ENCODE data around the gene NANOGP8. TPM values are rescaled to one million over a fixed set of nuclear protein-coding genes. Genes with fewer than 3 reads are reported as not detected.
"Not testable (repeated sequence)": the region's sequence is repeated elsewhere in the genome, so short reads cannot be mapped to it uniquely, and the experiment has no call there.

Gene NANOGP8
- total RNA-seq, 2 donors from 2014 or later, result not detected

DNA sequence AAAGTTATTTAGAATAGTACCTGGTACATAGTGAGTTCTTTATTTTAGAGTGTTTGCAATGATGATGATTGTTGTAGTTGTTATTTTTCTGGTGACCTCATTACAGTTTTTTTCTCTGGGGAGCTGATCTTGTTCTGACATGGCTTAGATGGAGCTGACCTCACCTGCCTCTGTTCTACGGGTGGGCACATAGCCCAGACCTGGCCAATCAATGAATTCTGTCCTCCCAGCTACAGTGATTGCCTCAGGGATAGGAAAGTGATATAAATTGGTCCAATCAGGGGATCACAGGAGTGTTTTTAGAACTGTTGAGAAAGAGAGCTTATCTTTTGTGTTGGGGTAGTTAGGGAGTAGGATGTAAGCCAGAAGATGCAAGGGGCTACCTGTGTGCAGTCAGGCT, 3.2 kb upstream of the NANOGP8 start:
- Mint-ChIP-seq H3K27ac (no peak overlapping the region), H3K27me3 (ENCODE audit: low read depth) (no peaks in the 10 kb centered on the region)

GRCh38 chr15:35087759-35088158, 2.7 kb upstream of the NANOGP8 start:
- DNase-seq (no peak), ATAC-seq (replicated peaks in 1 of 2) (no peak)
- Mint-ChIP-seq H3K36me3 (ENCODE audit: insufficient read depth in 2 of 2) (no peaks in the 10 kb centered on the region), H3K27ac (no peak overlapping the region), H3K9me3 (peaks cover 0 to 1% of the 10 kb centered on the region in 2 donors), H3K4me1 (ENCODE audit: low read depth) (no peaks in the 10 kb centered on the region), H3K27me3 (ENCODE audit: low read depth) (no peaks in the 10 kb centered on the region), H3K4me3 (no peak overlapping the region)

More for the DNA sequence above, 3.2 kb upstream of the NANOGP8 start:
- no peak for ATAC-seq (replicated peaks in 1 of 2)
- no peak overlapping the region for H3K4me3 Mint-ChIP-seq
- peaks cover 0 to 1% of the 10 kb centered on the region in 2 donors for H3K9me3 Mint-ChIP-seq
- H3K4me1 Mint-ChIP-seq (ENCODE audit: low read depth), result no peaks in the 10 kb centered on the region
- H3K36me3 Mint-ChIP-seq (ENCODE audit: insufficient read depth in 2 of 2), result no peaks in the 10 kb centered on the region
- DNase-seq, result no peak

- H3K27ac Mint-ChIP-seq; H3K27me3 Mint-ChIP-seq (ENCODE audit: low read depth); ATAC-seq (replicated peaks in 1 of 2); H3K9me3 Mint-ChIP-seq; H3K4me3 Mint-ChIP-seq; DNase-seq; H3K36me3 Mint-ChIP-seq (ENCODE audit: insufficient read depth in 2 of 2); H3K4me1 Mint-ChIP-seq (ENCODE audit: low read depth): not testable (repeated sequence)
These were observed 2.4 kb downstream of the NANOGP8 start for GRCh38 chr15:35082371-35083348.

DNA sequence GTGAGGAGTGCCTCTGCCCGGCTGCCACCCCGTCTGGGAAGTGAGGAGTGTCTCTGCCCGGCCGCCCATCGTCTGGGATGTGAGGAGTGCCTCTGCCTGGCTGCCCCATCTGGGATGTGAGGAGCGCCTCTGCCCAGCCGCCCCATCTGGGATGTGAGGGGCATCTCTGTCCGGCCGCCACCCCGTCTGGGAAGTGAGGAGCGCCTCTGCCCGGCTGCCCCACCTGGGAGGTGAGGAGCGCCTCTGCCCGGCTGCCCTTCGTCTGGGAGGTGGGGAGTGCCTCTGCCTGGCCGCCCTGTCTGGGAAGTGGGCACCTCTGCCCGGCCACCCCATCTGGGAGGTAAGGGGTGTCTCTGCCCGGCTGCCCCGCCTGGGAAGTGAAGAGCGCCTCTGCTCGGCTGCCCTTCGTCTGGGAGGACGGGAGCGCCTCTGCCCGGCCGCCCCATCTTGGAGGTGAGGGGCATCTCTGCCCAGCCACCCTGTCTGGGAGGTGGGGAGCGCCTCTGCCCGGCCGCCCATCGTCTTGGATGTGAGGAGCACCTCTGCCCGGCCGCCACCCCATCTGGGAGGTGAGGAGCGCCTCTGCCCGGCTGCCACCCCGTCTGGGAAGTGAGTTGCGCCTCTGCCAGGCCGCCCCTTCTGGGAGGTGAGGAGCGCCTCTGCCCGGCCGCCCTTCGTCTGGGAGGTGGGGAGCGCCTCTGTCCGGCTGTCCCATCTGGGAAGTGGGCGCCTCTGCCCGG, 3.3 kb downstream of the NANOGP8 start:
- not testable (repeated sequence) for H3K9me3 Mint-ChIP-seq; ATAC-seq (replicated peaks in 1 of 2); H3K4me3 Mint-ChIP-seq; H3K27me3 Mint-ChIP-seq (ENCODE audit: low read depth); H3K27ac Mint-ChIP-seq; H3K4me1 Mint-ChIP-seq (ENCODE audit: low read depth); H3K36me3 Mint-ChIP-seq (ENCODE audit: insufficient read depth in 2 of 2)
- DNase-seq, result peak in 1 of 2 donors; percentile 1

- H3K4me3 Mint-ChIP-seq, result no peak overlapping the region
- H3K9me3 Mint-ChIP-seq, result no peaks in the 10 kb centered on the region
- H3K36me3 Mint-ChIP-seq (ENCODE audit: insufficient read depth in 2 of 2), result no peaks in the 10 kb centered on the region
- H3K4me1 Mint-ChIP-seq (ENCODE audit: low read depth), result no peaks in the 10 kb centered on the region
- no peak for DNase-seq
- ATAC-seq (replicated peaks in 1 of 2), result no peak
- H3K27me3 Mint-ChIP-seq (ENCODE audit: low read depth), result peaks cover 15% of the 10 kb centered on the region
- no peak overlapping the region for H3K27ac Mint-ChIP-seq
These were observed 4.9 kb downstream of the NANOGP8 start for GRCh38 chr15:35080226-35080625.

GRCh38 chr15:35078221-35078915, 6.7 kb downstream of the NANOGP8 start:
- Mint-ChIP-seq H3K9me3 (no peaks in the 10 kb centered on the region), H3K27me3 (ENCODE audit: low read depth) (peaks cover 18% of the 10 kb centered on the region), H3K4me3 (no peak overlapping the region), H3K27ac (no peak overlapping the region), H3K36me3 (ENCODE audit: insufficient read depth in 2 of 2) (no peaks in the 10 kb centered on the region), H3K4me1 (ENCODE audit: low read depth) (no peaks in the 10 kb centered on the region)
- peak; percentile 47 to 50 for ATAC-seq (replicated peaks in 1 of 2)
- DNase-seq, result peak; percentile 24 to 33

- DNase-seq, result no peak
- peaks cover 12% of the 10 kb centered on the region for H3K27me3 Mint-ChIP-seq (ENCODE audit: low read depth)
- H3K9me3 Mint-ChIP-seq, result no peaks in the 10 kb centered on the region
- H3K36me3 Mint-ChIP-seq (ENCODE audit: insufficient read depth in 2 of 2), result no peaks in the 10 kb centered on the region
- no peak overlapping the region for H3K27ac Mint-ChIP-seq
- H3K4me1 Mint-ChIP-seq (ENCODE audit: low read depth), result no peaks in the 10 kb centered on the region
- no peak overlapping the region for H3K4me3 Mint-ChIP-seq
- no peak for ATAC-seq (replicated peaks in 1 of 2)
These were observed 14.0 kb downstream of the NANOGP8 start for GRCh38 chr15:35071106-35071505.

DNA sequence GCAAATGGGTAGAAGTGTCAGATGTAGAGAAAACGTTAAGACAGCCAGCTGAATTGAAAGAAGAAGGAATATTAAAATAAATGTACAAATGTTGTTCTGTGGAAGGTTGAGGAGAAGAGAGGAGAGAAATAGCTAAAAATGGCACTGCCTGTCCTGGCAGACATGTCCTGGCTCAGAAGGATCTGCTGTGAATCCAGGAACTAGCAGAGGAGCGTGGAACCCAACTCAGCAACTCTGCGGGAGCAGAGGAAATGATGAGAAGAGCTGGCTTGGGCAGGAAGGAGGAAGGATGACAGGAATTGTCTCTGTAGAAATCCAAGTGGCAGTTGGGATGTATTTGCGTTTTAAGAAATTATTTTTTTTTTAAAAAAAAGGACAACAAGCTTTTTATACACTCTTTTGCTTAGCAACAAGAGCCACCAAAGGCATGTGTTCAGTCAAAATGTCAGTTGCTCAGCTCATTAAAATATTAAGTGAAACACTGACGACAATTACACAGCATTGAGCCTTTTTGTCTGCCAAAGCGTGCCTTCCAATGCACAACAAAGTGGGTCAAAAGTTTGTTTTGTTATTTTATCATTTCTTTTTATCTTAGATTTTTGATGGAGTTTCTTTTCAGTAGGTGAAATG, 16.1 kb downstream of the NANOGP8 start:
- Mint-ChIP-seq H3K4me1 (ENCODE audit: low read depth) (no peaks in the 10 kb centered on the region), H3K9me3 (no peaks in the 10 kb centered on the region), H3K36me3 (ENCODE audit: insufficient read depth in 2 of 2) (no peaks in the 10 kb centered on the region), H3K4me3 (no peak overlapping the region), H3K27ac (no peak overlapping the region), H3K27me3 (ENCODE audit: low read depth) (no peaks in the 10 kb centered on the region)
- ATAC-seq (replicated peaks in 1 of 2), result no peak
- no peak for DNase-seq

DNA sequence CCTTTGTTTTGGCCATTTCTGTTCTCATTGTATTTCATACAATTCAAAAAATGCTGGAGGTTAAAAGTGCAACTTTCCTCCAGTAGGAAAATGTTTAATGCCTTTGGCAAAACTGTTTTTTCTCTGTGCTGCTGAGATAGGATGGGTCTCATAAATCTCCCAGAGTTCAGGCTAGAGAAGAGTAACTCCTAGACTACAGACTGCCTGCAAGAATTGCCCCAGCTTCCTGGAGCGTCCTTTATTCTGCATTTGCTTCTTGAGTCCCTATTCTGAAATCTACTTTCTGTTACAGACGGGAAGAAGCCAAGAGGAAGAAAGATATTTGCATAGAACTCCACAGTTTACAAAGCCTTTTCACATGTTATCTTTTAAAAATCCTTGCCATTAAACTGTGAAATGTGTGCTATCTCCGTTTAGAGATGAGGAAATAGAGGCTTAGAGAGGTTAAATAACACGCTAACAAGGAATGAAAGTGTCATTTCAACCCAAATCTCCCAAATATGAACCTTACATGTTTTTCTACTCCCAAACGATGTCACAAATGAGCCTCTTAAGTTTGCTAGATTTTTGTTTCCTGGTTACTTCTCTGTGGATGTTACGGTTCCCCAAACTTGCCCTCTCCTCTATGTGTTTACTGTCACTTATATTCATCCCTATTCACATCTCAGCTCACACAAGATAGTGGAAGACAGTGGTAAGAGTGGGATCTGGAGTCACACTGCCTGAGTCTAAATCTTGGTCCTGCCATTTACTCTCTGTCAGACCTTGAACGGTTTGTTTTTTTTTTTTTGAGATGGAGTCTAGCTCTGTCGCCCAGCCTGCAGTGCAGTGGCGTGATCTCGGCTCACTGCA, 17.4 kb downstream of the NANOGP8 start:
- ATAC-seq (replicated peaks in 1 of 2) (no peak), DNase-seq (no peak)
- no peaks in the 10 kb centered on the region for H3K36me3 Mint-ChIP-seq (ENCODE audit: insufficient read depth in 2 of 2)
- no peak overlapping the region for H3K4me3 Mint-ChIP-seq
- no peaks in the 10 kb centered on the region for H3K9me3 Mint-ChIP-seq
- H3K4me1 Mint-ChIP-seq (ENCODE audit: low read depth), result no peaks in the 10 kb centered on the region
- H3K27me3 Mint-ChIP-seq (ENCODE audit: low read depth), result no peaks in the 10 kb centered on the region
- H3K27ac Mint-ChIP-seq, result no peak overlapping the region

- Mint-ChIP-seq H3K4me1 (ENCODE audit: low read depth) (no peaks in the 10 kb centered on the region), H3K4me3 (no peak overlapping the region), H3K36me3 (ENCODE audit: insufficient read depth in 2 of 2) (no peaks in the 10 kb centered on the region), H3K27ac (no peak overlapping the region), H3K9me3 (no peaks in the 10 kb centered on the region), H3K27me3 (ENCODE audit: low read depth) (no peaks in the 10 kb centered on the region)
- DNase-seq (no peak), ATAC-seq (replicated peaks in 1 of 2) (no peak)
These were observed 19.0 kb downstream of the NANOGP8 start for GRCh38 chr15:35066094-35066493.

DNA sequence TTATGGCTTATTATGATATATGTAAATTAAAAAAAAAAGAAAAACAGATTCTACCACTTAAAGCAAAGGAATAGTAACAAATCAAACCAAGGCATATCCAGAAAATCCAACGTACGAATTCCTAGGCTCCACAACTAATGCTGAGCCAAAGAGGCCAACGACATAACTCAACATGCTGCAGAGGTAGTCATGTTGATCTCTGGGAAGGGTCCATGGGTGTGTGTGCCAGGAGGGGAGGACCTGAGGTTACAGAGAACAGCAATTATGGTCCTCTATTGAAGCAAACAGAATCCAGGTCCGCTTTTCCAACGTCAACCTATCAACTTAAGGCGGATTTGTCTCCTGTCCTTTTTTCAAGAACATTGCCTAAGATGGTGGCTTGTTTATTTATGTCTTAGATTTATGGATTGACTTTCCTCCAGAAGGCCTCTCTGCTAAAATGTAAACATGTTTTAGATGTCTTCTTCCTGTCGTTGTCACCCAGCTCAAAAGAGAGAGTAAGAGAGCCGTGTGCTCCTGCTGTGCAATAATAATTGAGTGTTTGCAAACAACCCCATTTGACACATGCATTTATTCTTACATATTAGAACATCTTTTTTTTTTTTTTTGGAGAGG, 20.4 kb downstream of the NANOGP8 start:
- ATAC-seq (replicated peaks in 1 of 2) (no peak), DNase-seq (no peak)
- Mint-ChIP-seq H3K4me3 (no peak overlapping the region), H3K36me3 (ENCODE audit: insufficient read depth in 2 of 2) (no peaks in the 10 kb centered on the region), H3K9me3 (no peaks in the 10 kb centered on the region), H3K4me1 (ENCODE audit: low read depth) (no peaks in the 10 kb centered on the region), H3K27ac (no peak overlapping the region), H3K27me3 (ENCODE audit: low read depth) (no peaks in the 10 kb centered on the region)

- H3K9me3 Mint-ChIP-seq, result no peaks in the 10 kb centered on the region
- no peak for ATAC-seq (replicated peaks in 1 of 2)
- H3K4me3 Mint-ChIP-seq, result no peak overlapping the region
- no peaks in the 10 kb centered on the region for H3K27me3 Mint-ChIP-seq (ENCODE audit: low read depth)
- no peak overlapping the region for H3K27ac Mint-ChIP-seq
- no peak for DNase-seq
- no peaks in the 10 kb centered on the region for H3K4me1 Mint-ChIP-seq (ENCODE audit: low read depth)
- H3K36me3 Mint-ChIP-seq (ENCODE audit: insufficient read depth in 2 of 2), result no peaks in the 10 kb centered on the region
These were observed 22.4 kb downstream of the NANOGP8 start for GRCh38 chr15:35062738-35063099.
